ENCODE measurements around the gene MYOM1. TPM values are rescaled to one million over a fixed set of nuclear protein-coding genes. Genes with fewer than 3 reads are reported as not detected.

The MYOM1 gene
- polyA plus RNA-seq, 1 donor, result 8.7 TPM

DNA sequence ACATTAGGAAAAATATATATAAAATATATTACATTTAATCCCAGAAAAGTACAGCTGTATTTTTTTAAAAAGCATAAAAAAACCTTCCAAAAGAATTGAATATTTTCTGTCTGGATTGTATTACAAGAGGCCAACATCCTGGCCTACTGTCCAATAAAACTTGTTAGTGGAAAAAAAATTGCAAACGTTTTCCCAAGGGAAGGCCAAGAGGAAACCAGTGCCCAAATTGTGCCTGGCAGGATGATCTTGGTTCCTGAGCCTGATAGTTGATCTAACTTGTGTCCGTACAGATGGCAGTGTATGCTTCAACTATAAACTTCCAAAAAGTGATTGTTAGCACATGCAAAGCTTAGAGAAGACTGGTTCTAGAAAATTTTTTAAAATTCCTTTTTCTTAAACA is 116.2 kb downstream of the MYOM1 start:
- no peaks in the 10 kb centered on the region for H3K36me3 ChIP-seq (ENCODE audit: control insufficient read depth, insufficient read depth, low read length)
- no peak overlapping the region for H3K27ac ChIP-seq (ENCODE audit: low read length)
- WGBS (ENCODE audit: insufficient coverage, low lambda C conversion rate), result no CpG with 5 or more reads among the region's 2 CpGs
- H3K4me1 ChIP-seq (ENCODE audit: control insufficient read depth, insufficient read depth, low read length), result peaks cover 10% of the 10 kb centered on the region
- DNase-seq, result no peak
- H3K4me3 ChIP-seq (ENCODE audit: low read length), result no peak overlapping the region
- H3K27me3 ChIP-seq (ENCODE audit: control insufficient read depth, insufficient read depth, low read length), result no peaks in the 10 kb centered on the region
- no peaks in the 10 kb centered on the region for H3K9me3 ChIP-seq (ENCODE audit: control insufficient read depth, low read depth, low read length)

- DNase-seq, result no peak
- Histone ChIP-seq H3K4me1 (ENCODE audit: control insufficient read depth, insufficient read depth, low read length) (peaks cover 7% of the 10 kb centered on the region), H3K27ac (ENCODE audit: low read length) (no peak overlapping the region), H3K27me3 (ENCODE audit: control insufficient read depth, insufficient read depth, low read length) (no peaks in the 10 kb centered on the region), H3K4me3 (ENCODE audit: low read length) (no peak overlapping the region), H3K9me3 (ENCODE audit: control insufficient read depth, low read depth, low read length) (no peaks in the 10 kb centered on the region), H3K36me3 (ENCODE audit: control insufficient read depth, insufficient read depth, low read length) (no peaks in the 10 kb centered on the region)
- 100% methylated on average over 1 of the region's 1 CpG for WGBS (ENCODE audit: insufficient coverage, low lambda C conversion rate)
These were observed 116.8 kb downstream of the MYOM1 start for GRCh38 chr18:3102983-3103382.

DNA sequence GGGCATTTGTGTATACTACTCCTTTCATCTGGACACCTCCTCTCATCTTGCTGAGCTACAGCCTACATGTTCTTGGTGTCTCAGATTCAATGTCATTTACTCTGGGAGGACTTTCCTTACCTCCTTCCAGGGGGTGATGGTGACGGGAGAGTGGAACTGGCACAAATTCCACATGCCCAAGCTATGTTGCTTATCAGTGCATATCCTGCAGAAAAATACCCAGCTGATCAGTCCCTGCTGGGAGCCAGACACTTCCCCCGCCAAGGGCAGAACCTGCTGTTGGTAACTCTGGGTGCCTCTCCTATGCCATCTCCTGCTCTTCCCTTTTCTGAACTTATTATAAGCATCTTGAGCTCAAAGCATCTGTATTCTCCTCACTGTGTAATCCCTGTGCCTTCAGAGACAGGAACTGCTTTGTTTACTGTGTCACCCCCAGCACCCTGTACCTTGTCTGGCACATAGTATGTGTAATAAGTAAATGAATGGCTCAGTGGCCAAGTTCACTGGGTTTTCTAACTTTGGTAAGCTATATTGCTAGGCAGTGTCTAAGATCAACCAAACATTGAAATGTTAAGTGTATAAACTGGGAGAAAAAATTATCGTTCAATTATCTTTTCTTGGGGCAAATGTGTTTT is 119.2 kb downstream of the MYOM1 start:
- no peaks in the 10 kb centered on the region for H3K4me1 ChIP-seq (ENCODE audit: control insufficient read depth, insufficient read depth, low read length)
- no peaks in the 10 kb centered on the region for H3K27me3 ChIP-seq (ENCODE audit: control insufficient read depth, insufficient read depth, low read length)
- H3K4me3 ChIP-seq (ENCODE audit: low read length), result no peak overlapping the region
- H3K9me3 ChIP-seq (ENCODE audit: control insufficient read depth, low read depth, low read length), result no peaks in the 10 kb centered on the region
- 100% methylated on average over 1 of the region's 3 CpGs for WGBS (ENCODE audit: insufficient coverage, low lambda C conversion rate)
- no peak for DNase-seq
- H3K36me3 ChIP-seq (ENCODE audit: control insufficient read depth, insufficient read depth, low read length), result no peaks in the 10 kb centered on the region
- H3K27ac ChIP-seq (ENCODE audit: low read length), result no peak overlapping the region

GRCh38 chr18:3099327-3099726 is 120.4 kb downstream of the MYOM1 start:
- Histone ChIP-seq H3K9me3 (ENCODE audit: control insufficient read depth, low read depth, low read length) (no peaks in the 10 kb centered on the region), H3K36me3 (ENCODE audit: control insufficient read depth, insufficient read depth, low read length) (no peaks in the 10 kb centered on the region), H3K27me3 (ENCODE audit: control insufficient read depth, insufficient read depth, low read length) (no peaks in the 10 kb centered on the region), H3K4me1 (ENCODE audit: control insufficient read depth, insufficient read depth, low read length) (no peaks in the 10 kb centered on the region), H3K27ac (ENCODE audit: low read length) (no peak overlapping the region), H3K4me3 (ENCODE audit: low read length) (no peak overlapping the region)
- 0% methylated on average over 1 of the region's 1 CpG for WGBS (ENCODE audit: insufficient coverage, low lambda C conversion rate)
- DNase-seq, result no peak

DNA sequence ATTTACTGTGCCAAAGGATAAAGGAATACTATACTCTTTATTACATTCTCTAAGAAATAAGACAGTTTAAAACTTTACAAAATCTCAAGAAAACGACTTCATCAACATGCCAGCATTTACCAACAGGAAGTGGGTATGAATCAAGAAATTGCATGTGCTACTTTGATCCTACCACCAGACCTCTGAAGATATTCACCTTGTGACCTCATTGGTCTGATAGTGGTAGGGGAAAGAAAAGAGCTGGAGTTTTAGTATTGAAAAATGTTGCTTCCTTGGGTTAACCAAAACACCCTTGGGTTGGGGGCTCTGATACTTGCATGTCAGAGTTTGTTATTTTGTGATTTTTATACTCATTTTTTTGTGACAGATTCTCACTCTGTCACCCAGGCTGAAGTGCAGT is 122.7 kb downstream of the MYOM1 start:
- Histone ChIP-seq H3K4me1 (ENCODE audit: control insufficient read depth, insufficient read depth, low read length) (no peaks in the 10 kb centered on the region), H3K4me3 (ENCODE audit: low read length) (no peak overlapping the region), H3K27me3 (ENCODE audit: control insufficient read depth, insufficient read depth, low read length) (no peaks in the 10 kb centered on the region), H3K36me3 (ENCODE audit: control insufficient read depth, insufficient read depth, low read length) (no peaks in the 10 kb centered on the region), H3K9me3 (ENCODE audit: control insufficient read depth, low read depth, low read length) (no peaks in the 10 kb centered on the region), H3K27ac (ENCODE audit: low read length) (no peak overlapping the region)
- WGBS (ENCODE audit: insufficient coverage, low lambda C conversion rate), result 100% methylated on average over 1 of the region's 1 CpG
- no peak for DNase-seq

DNA sequence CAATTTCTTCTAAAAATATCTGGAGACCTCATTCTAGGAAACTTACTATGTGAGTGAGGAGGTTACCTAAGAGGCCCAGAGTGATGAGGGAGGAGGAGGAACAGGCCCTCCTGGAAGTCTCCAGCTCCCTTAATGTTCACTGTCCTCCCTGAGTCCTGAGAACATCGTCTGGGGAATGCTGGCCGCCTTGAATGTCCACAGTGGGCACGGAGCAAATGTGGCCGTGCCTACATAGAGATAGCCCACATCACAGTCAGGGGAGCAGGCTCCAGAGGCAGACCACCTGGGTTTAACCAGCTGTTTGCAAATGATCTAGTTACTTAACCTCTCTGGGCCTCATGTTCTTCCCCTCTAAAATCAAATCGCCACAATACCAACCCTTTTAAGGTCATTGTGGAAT is 123.8 kb downstream of the MYOM1 start:
- WGBS (ENCODE audit: insufficient coverage, low lambda C conversion rate), result 100% methylated on average over 1 of the region's 5 CpGs
- Histone ChIP-seq H3K4me3 (ENCODE audit: low read length) (no peak overlapping the region), H3K9me3 (ENCODE audit: control insufficient read depth, low read depth, low read length) (no peaks in the 10 kb centered on the region), H3K36me3 (ENCODE audit: control insufficient read depth, insufficient read depth, low read length) (no peaks in the 10 kb centered on the region), H3K4me1 (ENCODE audit: control insufficient read depth, insufficient read depth, low read length) (no peaks in the 10 kb centered on the region), H3K27ac (ENCODE audit: low read length) (no peak overlapping the region), H3K27me3 (ENCODE audit: control insufficient read depth, insufficient read depth, low read length) (no peaks in the 10 kb centered on the region)
- no peak for DNase-seq

GRCh38 chr18:3094338-3094684 is 125.5 kb downstream of the MYOM1 start:
- H3K27ac ChIP-seq (ENCODE audit: low read length), result no peak overlapping the region
- no peaks in the 10 kb centered on the region for H3K36me3 ChIP-seq (ENCODE audit: control insufficient read depth, insufficient read depth, low read length)
- peaks cover 7% of the 10 kb centered on the region for H3K4me1 ChIP-seq (ENCODE audit: control insufficient read depth, insufficient read depth, low read length)
- DNase-seq, result no peak
- H3K27me3 ChIP-seq (ENCODE audit: control insufficient read depth, insufficient read depth, low read length), result no peaks in the 10 kb centered on the region
- H3K4me3 ChIP-seq (ENCODE audit: low read length), result no peak overlapping the region
- no peaks in the 10 kb centered on the region for H3K9me3 ChIP-seq (ENCODE audit: control insufficient read depth, low read depth, low read length)

DNA sequence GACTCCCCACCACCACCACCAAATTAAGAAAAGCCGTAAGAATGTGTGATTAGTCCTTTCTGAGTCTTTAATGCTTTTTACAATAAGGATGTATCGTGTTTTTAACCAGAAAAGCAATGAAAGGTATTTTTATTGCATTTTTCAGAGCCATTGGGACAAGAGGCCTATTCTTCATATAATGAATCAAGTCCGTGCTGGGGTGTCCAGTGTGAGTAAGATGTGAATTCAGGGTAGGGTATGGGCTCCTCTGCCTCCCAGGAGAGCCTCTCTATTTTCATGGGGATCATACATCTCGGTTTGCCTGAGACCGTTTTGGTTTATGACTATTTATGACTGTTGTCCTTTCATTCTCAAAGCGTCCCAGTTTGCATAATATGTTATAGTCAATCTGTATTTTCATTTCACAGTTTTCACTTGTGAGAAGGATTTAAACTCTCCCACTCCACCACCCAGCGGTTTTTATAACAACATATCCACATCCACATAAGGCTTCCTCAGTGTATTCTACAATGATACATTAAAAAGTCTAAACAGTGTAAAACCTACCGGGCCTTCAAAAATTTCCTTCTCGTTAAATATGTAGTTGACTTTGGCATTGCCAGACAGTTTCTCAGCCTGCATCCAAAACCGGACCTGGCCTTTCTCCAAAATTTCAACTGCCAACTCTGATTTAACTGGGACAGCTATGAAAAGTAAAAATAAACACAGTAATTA is 126.0 kb downstream of the MYOM1 start:
- 89% methylated on average over 3 of the region's 10 CpGs for WGBS (ENCODE audit: insufficient coverage, low lambda C conversion rate)
- H3K4me1 ChIP-seq (ENCODE audit: control insufficient read depth, insufficient read depth, low read length), result peaks cover 10% of the 10 kb centered on the region
- H3K4me3 ChIP-seq (ENCODE audit: low read length), result no peak overlapping the region
- H3K27ac ChIP-seq (ENCODE audit: low read length), result no peak overlapping the region
- H3K36me3 ChIP-seq (ENCODE audit: control insufficient read depth, insufficient read depth, low read length), result no peaks in the 10 kb centered on the region
- DNase-seq, result no peak
- H3K9me3 ChIP-seq (ENCODE audit: control insufficient read depth, low read depth, low read length), result no peaks in the 10 kb centered on the region
- H3K27me3 ChIP-seq (ENCODE audit: control insufficient read depth, insufficient read depth, low read length), result no peaks in the 10 kb centered on the region

DNA sequence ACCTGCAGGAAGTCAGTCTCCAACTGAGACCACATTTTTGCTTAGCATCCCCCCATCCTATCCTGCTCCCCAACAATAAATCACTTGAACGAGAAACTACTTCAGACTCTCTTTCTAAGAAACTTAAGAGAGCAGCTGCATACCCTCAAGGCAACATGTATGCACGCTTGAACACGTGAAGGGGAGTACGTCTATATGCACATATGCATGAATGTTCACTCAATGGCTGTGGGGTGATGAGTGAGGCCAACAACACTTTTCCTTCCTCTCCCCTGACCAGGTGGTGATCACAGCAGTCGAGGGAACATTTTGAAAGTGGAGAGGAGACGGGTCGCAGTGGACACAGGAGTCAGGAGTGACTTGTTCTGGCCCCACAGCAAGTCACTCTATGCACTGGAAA is 127.0 kb downstream of the MYOM1 start:
- no peak for DNase-seq
- Histone ChIP-seq H3K27me3 (ENCODE audit: control insufficient read depth, insufficient read depth, low read length) (no peaks in the 10 kb centered on the region), H3K27ac (ENCODE audit: low read length) (no peak overlapping the region), H3K9me3 (ENCODE audit: control insufficient read depth, low read depth, low read length) (no peaks in the 10 kb centered on the region), H3K4me3 (ENCODE audit: low read length) (no peak overlapping the region), H3K4me1 (ENCODE audit: control insufficient read depth, insufficient read depth, low read length) (peaks cover 19% of the 10 kb centered on the region), H3K36me3 (ENCODE audit: control insufficient read depth, insufficient read depth, low read length) (no peaks in the 10 kb centered on the region)
- WGBS (ENCODE audit: insufficient coverage, low lambda C conversion rate), result no CpG with 5 or more reads among the region's 7 CpGs

DNA sequence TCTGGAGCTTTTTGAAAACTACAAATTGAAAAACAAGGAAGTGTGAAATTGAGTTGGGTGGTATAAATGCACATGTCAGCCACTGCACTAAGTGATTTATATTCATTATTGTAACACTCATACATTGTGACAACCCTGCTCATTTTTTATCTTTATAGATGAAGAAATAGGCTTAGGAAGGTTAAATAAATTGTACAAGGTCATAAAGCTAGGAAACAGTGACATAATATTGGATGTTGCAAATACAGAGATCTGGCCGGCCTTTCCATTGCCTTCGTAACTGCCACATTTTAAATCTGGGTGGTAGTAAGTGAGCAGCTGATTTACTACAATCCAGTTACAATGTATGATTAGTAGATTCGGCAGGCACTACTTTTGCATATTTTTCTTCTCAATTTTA is 130.2 kb downstream of the MYOM1 start:
- Histone ChIP-seq H3K27ac (ENCODE audit: low read length) (peak overlapping the region; percentile 30), H3K9me3 (ENCODE audit: control insufficient read depth, low read depth, low read length) (no peaks in the 10 kb centered on the region), H3K4me3 (ENCODE audit: low read length) (no peak overlapping the region), H3K4me1 (ENCODE audit: control insufficient read depth, insufficient read depth, low read length) (peaks cover 26% of the 10 kb centered on the region), H3K27me3 (ENCODE audit: control insufficient read depth, insufficient read depth, low read length) (no peaks in the 10 kb centered on the region), H3K36me3 (ENCODE audit: control insufficient read depth, insufficient read depth, low read length) (no peaks in the 10 kb centered on the region)
- no CpG with 5 or more reads among the region's 3 CpGs for WGBS (ENCODE audit: insufficient coverage, low lambda C conversion rate)
- DNase-seq, result peak in 1 of 2 donors; percentile 51

GRCh38 chr18:3088449-3088848 is 131.3 kb downstream of the MYOM1 start:
- peak; percentile 79 to 90 for DNase-seq
- H3K27ac ChIP-seq (ENCODE audit: low read length), result peak overlapping the region; percentile 42
- no peaks in the 10 kb centered on the region for H3K36me3 ChIP-seq (ENCODE audit: control insufficient read depth, insufficient read depth, low read length)
- H3K4me3 ChIP-seq (ENCODE audit: low read length), result no peak overlapping the region
- no peaks in the 10 kb centered on the region for H3K9me3 ChIP-seq (ENCODE audit: control insufficient read depth, low read depth, low read length)
- peaks cover 26% of the 10 kb centered on the region for H3K4me1 ChIP-seq (ENCODE audit: control insufficient read depth, insufficient read depth, low read length)
- no CpG with 5 or more reads among the region's 3 CpGs for WGBS (ENCODE audit: insufficient coverage, low lambda C conversion rate)
- no peaks in the 10 kb centered on the region for H3K27me3 ChIP-seq (ENCODE audit: control insufficient read depth, insufficient read depth, low read length)

All from large intestine (tissue), 3 donors.